ENCODE data around the gene PPTC7. TPM values are rescaled to one million over a fixed set of nuclear protein-coding genes. Genes with fewer than 3 reads are reported as not detected.
A peak's percentile ranks its signal among the peaks of the same experiment; 100 is the strongest.
"Not testable (repeated sequence)": the region's sequence is repeated elsewhere in the genome, so short reads cannot be mapped to it uniquely, and the experiment has no call there.

Gene PPTC7
- total RNA-seq, 1 donor from 2014 or later, result 42.4 TPM

GRCh38 chr12:110537605-110538409 lies 45.3 kb downstream of the PPTC7 start:
- Mint-ChIP-seq H3K27ac (no peak overlapping the region), H3K9me3 (no peaks in the 10 kb centered on the region), H3K4me1 (ENCODE audit: low read depth) (peaks cover 21% of the 10 kb centered on the region), H3K36me3 (ENCODE audit: low read depth) (peaks cover 70% of the 10 kb centered on the region), H3K4me3 (ENCODE audit: low read depth) (no peak overlapping the region), H3K27me3 (ENCODE audit: low read depth) (no peaks in the 10 kb centered on the region)
- intact Hi-C loops (cut with micrococcal nuclease), result no loop called here
- DNase-seq (ENCODE audit: low spot score), result no peak

GRCh38 chr12:110536834-110537604 lies 46.1 kb downstream of the PPTC7 start:
- Mint-ChIP-seq H3K27me3 (ENCODE audit: low read depth) (no peaks in the 10 kb centered on the region), H3K9me3 (no peaks in the 10 kb centered on the region), H3K36me3 (ENCODE audit: low read depth) (peaks cover 64% of the 10 kb centered on the region), H3K4me1 (ENCODE audit: low read depth) (peaks cover 24% of the 10 kb centered on the region), H3K4me3 (ENCODE audit: low read depth) (no peak overlapping the region), H3K27ac (no peak overlapping the region)
- no peak for DNase-seq (ENCODE audit: low spot score)
- intact Hi-C loops (cut with micrococcal nuclease), result no loop called here

- Mint-ChIP-seq H3K27me3 (ENCODE audit: low read depth) (no peaks in the 10 kb centered on the region), H3K4me1 (ENCODE audit: low read depth) (peaks cover 30% of the 10 kb centered on the region), H3K4me3 (ENCODE audit: low read depth) (no peak overlapping the region), H3K27ac (no peak overlapping the region), H3K36me3 (ENCODE audit: low read depth) (peaks cover 70% of the 10 kb centered on the region), H3K9me3 (no peaks in the 10 kb centered on the region)
- DNase-seq (ENCODE audit: low spot score), result no peak
- intact Hi-C loops (cut with micrococcal nuclease), result no loop called here
Measured at GRCh38 chr12:110534811-110535210, 48.3 kb downstream of the PPTC7 start.

- DNase-seq (ENCODE audit: low spot score), result no peak
- Mint-ChIP-seq H3K36me3 (ENCODE audit: low read depth) (peaks cover 67% of the 10 kb centered on the region), H3K27ac (no peak overlapping the region), H3K27me3 (ENCODE audit: low read depth) (no peaks in the 10 kb centered on the region), H3K9me3 (no peaks in the 10 kb centered on the region), H3K4me1 (ENCODE audit: low read depth) (peaks cover 30% of the 10 kb centered on the region), H3K4me3 (ENCODE audit: low read depth) (no peak overlapping the region)
- intact Hi-C loops (cut with micrococcal nuclease), result no loop called here
Measured at GRCh38 chr12:110533607-110534006, 49.5 kb downstream of the PPTC7 start.

DNA sequence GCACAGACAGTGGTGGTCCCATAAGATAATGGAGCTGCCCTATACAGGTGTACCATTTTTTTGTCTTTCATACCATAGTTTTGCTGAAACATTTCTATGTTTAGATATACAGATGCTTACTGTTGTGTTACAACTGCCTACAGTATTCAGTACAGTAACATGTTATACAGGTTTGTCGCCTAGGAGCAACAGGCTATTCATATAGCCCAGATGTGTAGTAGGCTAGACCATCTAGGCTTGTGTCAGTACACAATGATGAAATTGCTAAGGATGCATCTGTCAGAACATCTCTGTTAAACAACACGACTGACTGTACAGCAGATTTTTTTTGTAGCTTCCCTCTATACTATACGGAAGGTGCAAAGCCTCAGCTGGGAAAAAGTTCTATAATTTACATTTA lies 50.5 kb downstream of the PPTC7 start:
- H3K27me3 Mint-ChIP-seq (ENCODE audit: low read depth), result no peaks in the 10 kb centered on the region
- H3K9me3 Mint-ChIP-seq, result no peaks in the 10 kb centered on the region
- peaks cover 63% of the 10 kb centered on the region for H3K36me3 Mint-ChIP-seq (ENCODE audit: low read depth)
- no peak overlapping the region for H3K4me3 Mint-ChIP-seq (ENCODE audit: low read depth)
- no peak overlapping the region for H3K27ac Mint-ChIP-seq
- no peak for DNase-seq (ENCODE audit: low spot score)
- intact Hi-C loops (cut with micrococcal nuclease), result loop anchor here (1.0 kb wide), 1 partner anchor 11 kb away; no protein-coding TSS in a partner anchor
- peaks cover 27% of the 10 kb centered on the region for H3K4me1 Mint-ChIP-seq (ENCODE audit: low read depth)

DNA sequence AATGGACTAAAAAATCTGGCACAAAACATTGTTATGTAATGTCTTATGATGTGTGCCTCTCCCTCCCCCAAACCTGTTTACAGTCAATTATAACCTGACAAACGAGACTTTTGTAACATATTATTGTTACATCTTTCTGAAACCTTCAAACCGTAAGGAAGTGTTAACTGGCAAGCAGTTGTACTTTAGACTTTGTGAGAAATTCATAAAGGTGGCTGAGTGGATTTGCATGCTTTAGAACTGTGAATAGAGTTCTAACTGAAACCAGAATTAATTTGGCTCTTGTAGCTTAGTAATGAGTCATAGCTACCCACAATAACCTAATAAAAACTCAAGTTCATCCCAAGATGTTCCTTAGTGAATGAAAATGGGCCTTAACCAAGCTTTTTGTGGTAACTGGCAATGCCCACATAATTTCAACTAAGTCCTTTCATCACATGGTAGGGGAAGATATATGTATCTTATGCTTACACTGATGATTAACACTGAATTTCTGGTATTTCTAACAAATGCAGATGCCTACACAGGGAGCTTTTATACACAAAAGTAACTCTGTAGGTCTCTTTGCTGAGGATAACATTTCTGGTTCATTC lies 51.3 kb downstream of the PPTC7 start:
- peak overlapping the region; percentile 57 for H3K27ac Mint-ChIP-seq
- peaks cover 57% of the 10 kb centered on the region for H3K36me3 Mint-ChIP-seq (ENCODE audit: low read depth)
- no peak for DNase-seq (ENCODE audit: low spot score)
- peaks cover 27% of the 10 kb centered on the region for H3K4me1 Mint-ChIP-seq (ENCODE audit: low read depth)
- no peak overlapping the region for H3K4me3 Mint-ChIP-seq (ENCODE audit: low read depth)
- no peaks in the 10 kb centered on the region for H3K27me3 Mint-ChIP-seq (ENCODE audit: low read depth)
- no peaks in the 10 kb centered on the region for H3K9me3 Mint-ChIP-seq
- intact Hi-C loops (cut with micrococcal nuclease), result loop anchor here (1.0 kb wide), 1 partner anchor 11 kb away; no protein-coding TSS in a partner anchor

DNA sequence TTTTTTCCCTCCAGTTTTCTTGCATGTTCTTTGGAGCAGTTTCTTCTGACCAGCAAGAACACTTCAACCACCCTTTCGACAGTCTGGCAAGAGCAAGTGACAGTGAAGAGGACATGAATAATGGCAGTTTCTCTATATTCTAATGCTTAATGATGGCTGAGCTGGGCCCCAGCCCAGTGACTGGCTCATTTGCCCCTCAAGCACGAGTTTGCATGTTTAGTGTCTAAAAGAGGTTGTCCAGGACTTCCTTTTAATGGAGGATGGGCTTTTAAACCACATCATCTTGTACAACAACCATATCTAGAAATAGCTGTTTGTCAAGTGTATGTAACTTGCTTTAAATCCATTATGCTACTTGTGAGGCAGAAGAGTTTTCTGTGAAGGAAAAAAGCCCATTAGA lies 52.6 kb downstream of the PPTC7 start:
- no peak for DNase-seq (ENCODE audit: low spot score)
- no peaks in the 10 kb centered on the region for H3K9me3 Mint-ChIP-seq
- no peak overlapping the region for H3K4me3 Mint-ChIP-seq (ENCODE audit: low read depth)
- H3K27me3 Mint-ChIP-seq (ENCODE audit: low read depth), result no peaks in the 10 kb centered on the region
- peaks cover 50% of the 10 kb centered on the region for H3K36me3 Mint-ChIP-seq (ENCODE audit: low read depth)
- intact Hi-C loops (cut with micrococcal nuclease), result no loop called here
- no peak overlapping the region for H3K27ac Mint-ChIP-seq
- peaks cover 27% of the 10 kb centered on the region for H3K4me1 Mint-ChIP-seq (ENCODE audit: low read depth)

GRCh38 chr12:110528277-110528839 lies 54.8 kb downstream of the PPTC7 start:
- H3K36me3 Mint-ChIP-seq (ENCODE audit: low read depth), result peaks cover 36% of the 10 kb centered on the region
- H3K4me3 Mint-ChIP-seq (ENCODE audit: low read depth), result no peak overlapping the region
- intact Hi-C loops (cut with micrococcal nuclease), result no loop called here
- no peaks in the 10 kb centered on the region for H3K27me3 Mint-ChIP-seq (ENCODE audit: low read depth)
- H3K27ac Mint-ChIP-seq, result no peak overlapping the region
- DNase-seq (ENCODE audit: low spot score), result no peak
- no peaks in the 10 kb centered on the region for H3K9me3 Mint-ChIP-seq
- H3K4me1 Mint-ChIP-seq (ENCODE audit: low read depth), result peaks cover 17% of the 10 kb centered on the region

DNA sequence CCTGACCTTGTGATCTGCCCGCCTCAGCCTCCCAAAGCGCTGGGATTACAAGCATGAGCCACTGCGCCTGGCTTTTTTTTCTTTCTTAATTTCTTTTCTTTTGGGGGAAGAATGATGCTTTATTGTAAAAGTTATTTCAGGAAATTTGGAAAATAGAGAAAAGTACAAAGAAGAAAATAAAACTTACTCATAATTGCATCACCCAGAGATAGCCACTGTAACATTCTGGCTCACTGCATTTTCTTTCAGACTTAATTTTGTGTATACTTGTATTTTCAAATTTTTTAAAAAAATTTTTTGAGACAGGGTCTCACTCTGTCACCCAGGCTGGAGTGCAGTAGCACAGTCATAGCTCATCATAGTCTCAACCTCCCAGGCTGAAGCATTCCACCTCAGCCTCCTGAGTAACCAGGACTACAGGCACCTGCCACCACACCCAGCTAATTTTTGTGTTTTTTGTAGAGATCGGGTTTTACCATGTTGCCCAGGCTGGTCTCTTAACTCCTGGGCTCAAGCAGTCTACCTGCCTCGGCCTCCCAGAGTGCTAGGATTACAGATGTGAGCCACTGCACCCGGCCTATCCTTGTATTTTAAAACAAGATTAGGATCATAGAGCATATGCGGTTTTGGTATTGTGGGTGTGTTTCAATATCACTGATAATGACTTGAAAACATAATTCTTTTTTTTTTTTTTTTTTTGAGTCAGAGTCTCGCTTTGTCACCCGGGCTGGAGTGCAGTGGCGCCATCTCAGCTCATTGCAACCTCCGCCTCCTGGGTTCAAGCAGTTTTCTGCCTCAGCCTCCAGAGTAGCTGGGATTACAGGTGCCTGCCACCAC lies 62.0 kb downstream of the PPTC7 start:
- Mint-ChIP-seq H3K4me1 (ENCODE audit: low read depth) (peaks cover 19% of the 10 kb centered on the region), H3K27ac (peak overlapping the region; percentile 33)
- not testable (repeated sequence) for H3K9me3 Mint-ChIP-seq; H3K36me3 Mint-ChIP-seq (ENCODE audit: low read depth); H3K4me3 Mint-ChIP-seq (ENCODE audit: low read depth); DNase-seq (ENCODE audit: low spot score); H3K27me3 Mint-ChIP-seq (ENCODE audit: low read depth)
- intact Hi-C loops (cut with micrococcal nuclease), result loop anchor here (1.0 to 2.0 kb wide), 2 partner anchors 11 to 62 kb away; partner anchors contain the start of gene PPTC7

DNA sequence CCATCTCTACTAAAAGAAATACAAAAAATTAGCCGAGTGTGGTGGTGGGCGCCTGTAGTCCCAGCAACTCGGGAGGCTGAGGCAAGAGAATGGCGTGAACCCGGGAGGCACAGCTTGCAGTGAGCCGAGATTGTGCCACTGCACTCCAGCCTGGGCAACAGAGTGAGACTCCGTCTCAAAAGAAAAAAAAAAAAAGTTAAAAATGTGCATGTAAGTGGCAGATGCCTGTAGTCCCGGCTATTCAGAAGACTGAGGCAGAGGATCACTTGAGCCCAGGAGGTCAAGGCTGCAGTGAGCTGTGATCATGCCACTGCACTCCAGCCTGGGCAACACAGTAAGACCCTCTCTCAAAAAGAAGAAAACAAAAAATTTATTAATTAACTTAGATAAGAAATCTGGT lies 65.1 kb downstream of the PPTC7 start:
- intact Hi-C loops (cut with micrococcal nuclease); H3K4me3 Mint-ChIP-seq (ENCODE audit: low read depth); H3K9me3 Mint-ChIP-seq; H3K27ac Mint-ChIP-seq; DNase-seq (ENCODE audit: low spot score); H3K36me3 Mint-ChIP-seq (ENCODE audit: low read depth); H3K27me3 Mint-ChIP-seq (ENCODE audit: low read depth): not testable (repeated sequence)
- H3K4me1 Mint-ChIP-seq (ENCODE audit: low read depth), result peaks cover 20% of the 10 kb centered on the region

DNA sequence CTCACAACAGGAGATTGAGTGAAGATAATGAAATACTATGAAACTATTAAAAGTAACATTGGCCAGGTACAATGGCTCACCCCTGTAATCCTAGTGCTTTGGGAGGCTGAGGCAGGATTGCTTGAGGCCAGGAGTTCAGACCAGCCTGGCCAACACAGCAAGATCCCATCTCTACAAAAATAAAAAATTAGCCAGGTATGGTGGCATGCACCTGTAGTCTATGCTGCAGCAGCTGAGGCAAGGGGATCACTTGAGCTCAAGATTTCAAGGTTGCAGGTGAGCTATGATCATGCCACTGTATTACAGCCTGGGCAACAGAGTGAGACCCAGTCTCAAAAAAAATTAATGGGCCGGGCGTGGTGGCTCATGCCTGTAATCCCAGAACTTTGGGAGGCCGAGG lies 66.1 kb downstream of the PPTC7 start:
- Mint-ChIP-seq H3K27ac (no peak overlapping the region), H3K27me3 (ENCODE audit: low read depth) (peaks cover 2% of the 10 kb centered on the region), H3K4me1 (ENCODE audit: low read depth) (peaks cover 13% of the 10 kb centered on the region), H3K4me3 (ENCODE audit: low read depth) (no peak overlapping the region), H3K36me3 (ENCODE audit: low read depth) (no peaks in the 10 kb centered on the region), H3K9me3 (no peaks in the 10 kb centered on the region)
- intact Hi-C loops (cut with micrococcal nuclease), result no loop called here
- DNase-seq (ENCODE audit: low spot score), result no peak

- Mint-ChIP-seq H3K36me3 (ENCODE audit: low read depth) (no peaks in the 10 kb centered on the region), H3K4me1 (ENCODE audit: low read depth) (peaks cover 5% of the 10 kb centered on the region), H3K27me3 (ENCODE audit: low read depth) (peaks cover 4% of the 10 kb centered on the region), H3K4me3 (ENCODE audit: low read depth) (no peak overlapping the region), H3K9me3 (no peaks in the 10 kb centered on the region), H3K27ac (no peak overlapping the region)
- DNase-seq (ENCODE audit: low spot score), result no peak
- intact Hi-C loops (cut with micrococcal nuclease), result no loop called here
Measured at GRCh38 chr12:110514363-110514762, 68.8 kb downstream of the PPTC7 start.
